Central memory CD8-positive, alpha-beta T cell (primary cell): Measurements from ENCODE around the gene PRMT2.

Experiments
- ATAC-seq: fragments of 150-1000 bp; cut with Tn5 transposase; replicated peaks from 2 replicates; pipeline ENCODE4 v1.10.0; 2022; ENCODE audit warnings: mild to moderate bottlenecking, moderate FRiP score, moderate number of reproducible peaks; ENCODE audit not compliant: poor library complexity, severe bottlenecking; ENCODE audit errors: extremely low read depth
- DNase-seq, 2 donors: peaks; one replicate each; pipeline ENCODE4 v3.0.0; 2021; ENCODE audit warnings: low spot score in 2 of 2
- H3K27ac Mint-ChIP-seq: one replicate; pipeline ENCODE4 v1.8.0; 2022; ENCODE audit warnings: low read depth, mild to moderate bottlenecking, moderate library complexity, mixed read lengths
- H3K27me3 Mint-ChIP-seq: one replicate; pipeline ENCODE4 v1.8.0; 2022; ENCODE audit warnings: mixed read lengths
- H3K36me3 Mint-ChIP-seq: one replicate; pipeline ENCODE4 v1.8.0; 2022; ENCODE audit warnings: mild to moderate bottlenecking, moderate library complexity, mixed read lengths; ENCODE audit not compliant: insufficient read depth
- H3K4me1 Mint-ChIP-seq: one replicate; pipeline ENCODE4 v1.8.0; 2022; ENCODE audit warnings: mixed read lengths
- H3K4me3 Mint-ChIP-seq: one replicate; pipeline ENCODE4 v1.8.0; 2022; ENCODE audit warnings: mild to moderate bottlenecking, moderate library complexity, mixed read lengths
- H3K9me3 Mint-ChIP-seq: one replicate; pipeline ENCODE4 v1.8.0; 2022; ENCODE audit warnings: mixed read lengths

Gene PRMT2

GRCh38 chr21:46655230-46655629 is 19.8 kb downstream of the PRMT2 start:
- DNase-seq, result no peak
- H3K27me3 Mint-ChIP-seq, result no peaks in the 10 kb centered on the region
- ATAC-seq, result no peak
- H3K9me3 Mint-ChIP-seq, result peaks cover 4% of the 10 kb centered on the region
- no peak overlapping the region for H3K27ac Mint-ChIP-seq
- peaks cover 52% of the 10 kb centered on the region for H3K36me3 Mint-ChIP-seq
- no peak overlapping the region for H3K4me3 Mint-ChIP-seq
- peaks cover 24% of the 10 kb centered on the region for H3K4me1 Mint-ChIP-seq

DNA sequence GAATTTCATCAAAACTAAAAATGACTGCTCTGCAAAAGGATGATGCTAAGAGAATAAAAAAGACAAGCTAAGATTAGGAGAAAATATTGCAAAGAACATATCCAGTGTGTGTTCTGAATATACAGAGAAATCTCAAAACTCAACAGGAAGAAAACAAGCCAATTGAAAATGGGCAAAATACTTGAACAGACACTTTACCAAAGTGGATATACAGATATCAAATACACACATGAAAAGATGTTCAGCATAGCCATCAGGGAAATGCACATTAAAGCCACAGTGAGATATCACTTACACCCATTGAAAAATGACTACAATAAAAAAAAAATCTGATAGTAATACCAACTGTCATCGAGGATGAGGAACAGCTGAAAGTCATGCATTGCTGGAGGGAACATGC is 21.3 kb downstream of the PRMT2 start:
- DNase-seq (no peak), ATAC-seq (no peak)
- Mint-ChIP-seq H3K36me3 (peaks cover 44% of the 10 kb centered on the region), H3K27ac (no peak overlapping the region), H3K4me3 (no peak overlapping the region), H3K27me3 (no peaks in the 10 kb centered on the region), H3K9me3 (peaks cover 4% of the 10 kb centered on the region), H3K4me1 (peaks cover 16% of the 10 kb centered on the region)

- DNase-seq (no peak), ATAC-seq (no peak)
- no peak overlapping the region for H3K4me3 Mint-ChIP-seq
- H3K27me3 Mint-ChIP-seq, result no peaks in the 10 kb centered on the region
- no peak overlapping the region for H3K27ac Mint-ChIP-seq
- H3K36me3 Mint-ChIP-seq, result peaks cover 25% of the 10 kb centered on the region
- peaks cover 14% of the 10 kb centered on the region for H3K4me1 Mint-ChIP-seq
- no peaks in the 10 kb centered on the region for H3K9me3 Mint-ChIP-seq
Measured at GRCh38 chr21:46660505-46660904, 25.0 kb downstream of the PRMT2 start.

GRCh38 chr21:46661211-46661625 is 25.7 kb downstream of the PRMT2 start:
- peak in 1 of 2 donors; percentile 14 for DNase-seq
- peaks cover 14% of the 10 kb centered on the region for H3K4me1 Mint-ChIP-seq
- H3K9me3 Mint-ChIP-seq, result no peaks in the 10 kb centered on the region
- peak overlapping the region; percentile 47 for H3K4me3 Mint-ChIP-seq
- no peak overlapping the region for H3K27ac Mint-ChIP-seq
- no peaks in the 10 kb centered on the region for H3K27me3 Mint-ChIP-seq
- H3K36me3 Mint-ChIP-seq, result peaks cover 24% of the 10 kb centered on the region
- peak; percentile 70 for ATAC-seq

DNA sequence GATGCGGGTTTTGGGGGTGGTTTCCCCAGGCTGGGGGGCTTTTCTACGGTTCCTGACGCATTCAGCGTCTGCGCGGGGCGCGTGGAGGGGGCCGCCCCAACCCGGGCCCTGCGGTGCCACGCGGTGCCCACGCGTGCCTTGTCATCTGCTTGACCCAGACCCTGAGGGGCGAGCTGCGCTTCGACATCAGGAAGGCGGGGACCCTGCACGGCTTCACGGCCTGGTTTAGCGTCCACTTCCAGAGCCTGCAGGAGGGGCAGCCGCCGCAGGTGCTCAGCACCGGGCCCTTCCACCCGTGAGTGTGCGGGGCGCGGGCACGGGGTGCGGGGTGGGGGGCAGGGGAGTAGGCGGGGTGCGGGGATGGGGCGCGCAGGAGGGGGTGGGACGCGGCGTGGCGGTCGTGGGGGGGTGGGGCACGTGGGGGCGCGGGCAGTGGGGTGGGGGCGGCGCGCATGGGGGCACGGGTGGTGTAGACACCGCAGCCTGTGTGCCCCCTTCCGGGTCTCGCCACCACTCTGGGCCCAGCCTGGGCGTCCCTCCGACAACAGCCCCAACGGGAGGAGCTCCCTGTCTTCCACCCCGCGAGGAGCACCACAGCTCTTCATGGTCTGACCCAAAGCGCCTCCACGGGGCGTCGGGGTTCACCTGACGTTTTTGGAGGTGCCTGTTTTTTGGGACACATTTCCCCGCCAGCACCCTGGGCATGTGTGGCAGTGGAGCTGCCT is 26.3 kb downstream of the PRMT2 start:
- Mint-ChIP-seq H3K4me3 (peak overlapping the region; percentile 47), H3K27ac (no peak overlapping the region), H3K36me3 (peaks cover 23% of the 10 kb centered on the region), H3K9me3 (no peaks in the 10 kb centered on the region), H3K27me3 (no peaks in the 10 kb centered on the region), H3K4me1 (peaks cover 14% of the 10 kb centered on the region)
- no peak for ATAC-seq
- no peak for DNase-seq

DNA sequence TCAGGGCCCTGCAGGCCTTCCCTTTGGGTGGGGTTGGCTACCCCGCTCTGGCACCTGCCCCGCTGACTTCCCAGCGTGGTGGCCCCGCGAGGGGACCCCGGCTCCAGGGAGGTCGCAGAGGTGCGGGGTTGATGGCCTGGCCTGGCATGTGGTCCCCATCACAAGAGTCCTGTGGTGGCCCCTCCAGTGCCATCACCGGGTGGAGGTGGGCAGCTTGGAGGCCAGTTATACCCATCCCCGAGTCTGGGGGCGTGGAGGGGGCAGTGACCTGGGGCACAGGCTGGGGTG is 26.8 kb downstream of the PRMT2 start:
- peaks cover 22% of the 10 kb centered on the region for H3K36me3 Mint-ChIP-seq
- H3K4me1 Mint-ChIP-seq, result peaks cover 14% of the 10 kb centered on the region
- no peak overlapping the region for H3K4me3 Mint-ChIP-seq
- DNase-seq (no peak), ATAC-seq (no peak)
- H3K27ac Mint-ChIP-seq, result no peak overlapping the region
- H3K9me3 Mint-ChIP-seq, result no peaks in the 10 kb centered on the region
- H3K27me3 Mint-ChIP-seq, result no peaks in the 10 kb centered on the region

DNA sequence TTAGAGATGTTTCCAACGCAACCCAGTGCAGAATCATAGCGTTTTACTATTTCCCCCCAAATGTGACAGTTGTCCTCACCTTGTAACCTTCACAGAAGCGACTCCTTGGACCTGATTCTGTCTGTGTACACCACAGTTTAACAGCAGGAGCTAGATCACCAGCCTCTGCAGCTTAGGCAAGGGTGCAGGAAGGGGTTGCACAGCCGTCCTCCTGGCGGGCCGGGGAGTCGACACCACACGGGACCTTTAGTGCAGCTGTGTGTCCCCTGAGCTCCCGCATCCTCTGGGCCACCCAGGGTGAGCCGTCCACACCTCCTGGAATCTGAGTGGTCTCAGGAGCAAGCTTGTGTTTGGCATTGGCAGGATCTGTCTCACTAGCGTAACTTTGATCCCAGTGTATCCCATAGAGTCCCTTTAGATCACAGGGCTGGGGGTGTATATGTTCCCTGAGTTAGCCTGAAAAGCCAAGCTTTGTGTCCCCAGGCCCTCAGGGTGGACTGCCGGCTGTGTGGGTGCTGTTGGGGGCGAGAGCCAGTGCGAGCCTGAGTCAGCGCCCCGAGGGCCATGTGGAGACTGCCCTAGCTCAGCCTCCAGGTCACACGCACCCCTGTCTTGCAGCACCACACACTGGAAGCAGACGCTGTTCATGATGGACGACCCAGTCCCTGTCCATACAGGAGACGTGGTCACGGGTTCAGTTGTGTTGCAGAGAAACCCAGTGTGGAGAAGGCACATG is 27.5 kb downstream of the PRMT2 start:
- H3K9me3 Mint-ChIP-seq, result no peaks in the 10 kb centered on the region
- H3K27me3 Mint-ChIP-seq, result no peaks in the 10 kb centered on the region
- H3K36me3 Mint-ChIP-seq, result peaks cover 19% of the 10 kb centered on the region
- ATAC-seq (no peak), DNase-seq (no peak)
- H3K27ac Mint-ChIP-seq, result no peak overlapping the region
- H3K4me1 Mint-ChIP-seq, result peaks cover 14% of the 10 kb centered on the region
- no peak overlapping the region for H3K4me3 Mint-ChIP-seq

- no peaks in the 10 kb centered on the region for H3K9me3 Mint-ChIP-seq
- H3K36me3 Mint-ChIP-seq, result peaks cover 15% of the 10 kb centered on the region
- H3K27ac Mint-ChIP-seq, result no peak overlapping the region
- ATAC-seq (no peak), DNase-seq (no peak)
- H3K4me1 Mint-ChIP-seq, result peaks cover 9% of the 10 kb centered on the region
- no peaks in the 10 kb centered on the region for H3K27me3 Mint-ChIP-seq
- no peak overlapping the region for H3K4me3 Mint-ChIP-seq
Measured at GRCh38 chr21:46663754-46664153, 28.3 kb downstream of the PRMT2 start.

DNA sequence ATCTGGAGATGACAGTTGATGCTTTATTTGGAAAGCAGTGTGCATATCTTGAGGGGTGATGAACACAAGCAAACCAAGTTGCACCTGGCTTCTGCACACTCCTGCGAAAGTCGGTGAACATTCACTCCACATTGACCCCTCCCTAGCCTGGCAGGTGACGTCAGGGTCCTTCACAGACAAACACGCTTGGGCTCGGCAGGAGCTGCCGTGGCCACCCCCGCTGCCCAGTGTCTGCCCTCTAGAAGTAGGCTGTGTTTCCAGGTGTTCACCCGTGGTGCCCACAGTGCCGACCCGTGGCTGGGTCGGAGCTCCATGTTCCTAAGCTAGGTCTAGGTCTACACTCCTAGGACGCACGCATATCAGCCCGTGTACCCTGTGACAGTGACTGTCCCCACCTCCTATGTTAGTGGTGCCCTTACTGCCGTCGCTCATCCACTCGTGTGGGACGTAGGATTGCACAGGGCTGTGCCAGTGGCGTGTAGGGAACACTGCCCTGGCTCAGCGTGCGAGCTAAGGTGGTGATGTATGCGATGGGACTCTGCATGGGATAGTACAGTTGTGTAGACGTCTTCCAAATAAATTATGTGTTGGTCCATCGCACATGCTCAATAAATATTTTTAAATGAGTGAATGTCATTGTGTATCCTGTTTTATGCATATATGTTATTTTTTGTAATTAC is 29.0 kb downstream of the PRMT2 start:
- no peaks in the 10 kb centered on the region for H3K9me3 Mint-ChIP-seq
- DNase-seq (no peak), ATAC-seq (no peak)
- peaks cover 2% of the 10 kb centered on the region for H3K27me3 Mint-ChIP-seq
- H3K4me3 Mint-ChIP-seq, result no peak overlapping the region
- no peak overlapping the region for H3K27ac Mint-ChIP-seq
- peaks cover 6% of the 10 kb centered on the region for H3K4me1 Mint-ChIP-seq
- peaks cover 12% of the 10 kb centered on the region for H3K36me3 Mint-ChIP-seq

DNA sequence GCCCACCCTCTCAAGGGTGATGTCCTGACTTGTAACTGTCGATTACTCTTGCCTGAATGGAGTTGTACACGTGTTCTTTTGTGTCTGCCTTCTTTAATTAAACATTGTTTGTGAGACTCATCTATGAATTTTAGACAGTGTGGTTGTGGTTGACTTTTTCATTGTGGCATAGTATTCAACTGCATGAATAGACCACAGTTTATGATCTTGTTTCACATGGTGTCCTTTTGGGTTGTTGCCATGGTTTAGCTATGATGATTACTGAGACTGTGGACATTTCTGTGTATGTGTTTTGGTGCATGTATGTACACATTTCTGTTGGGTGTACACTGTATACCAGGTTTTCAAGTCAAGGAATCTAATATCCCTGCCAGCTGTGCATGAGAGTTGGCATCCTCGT is 30.1 kb downstream of the PRMT2 start:
- Mint-ChIP-seq H3K27ac (peak overlapping the region; percentile 5), H3K27me3 (peaks cover 9% of the 10 kb centered on the region), H3K9me3 (no peaks in the 10 kb centered on the region), H3K4me1 (peaks cover 6% of the 10 kb centered on the region), H3K4me3 (no peak overlapping the region), H3K36me3 (peaks cover 12% of the 10 kb centered on the region)
- DNase-seq, result no peak
- no peak for ATAC-seq

GRCh38 chr21:46666941-46667740 is 31.7 kb downstream of the PRMT2 start:
- no peak for DNase-seq
- no peak for ATAC-seq

DNA sequence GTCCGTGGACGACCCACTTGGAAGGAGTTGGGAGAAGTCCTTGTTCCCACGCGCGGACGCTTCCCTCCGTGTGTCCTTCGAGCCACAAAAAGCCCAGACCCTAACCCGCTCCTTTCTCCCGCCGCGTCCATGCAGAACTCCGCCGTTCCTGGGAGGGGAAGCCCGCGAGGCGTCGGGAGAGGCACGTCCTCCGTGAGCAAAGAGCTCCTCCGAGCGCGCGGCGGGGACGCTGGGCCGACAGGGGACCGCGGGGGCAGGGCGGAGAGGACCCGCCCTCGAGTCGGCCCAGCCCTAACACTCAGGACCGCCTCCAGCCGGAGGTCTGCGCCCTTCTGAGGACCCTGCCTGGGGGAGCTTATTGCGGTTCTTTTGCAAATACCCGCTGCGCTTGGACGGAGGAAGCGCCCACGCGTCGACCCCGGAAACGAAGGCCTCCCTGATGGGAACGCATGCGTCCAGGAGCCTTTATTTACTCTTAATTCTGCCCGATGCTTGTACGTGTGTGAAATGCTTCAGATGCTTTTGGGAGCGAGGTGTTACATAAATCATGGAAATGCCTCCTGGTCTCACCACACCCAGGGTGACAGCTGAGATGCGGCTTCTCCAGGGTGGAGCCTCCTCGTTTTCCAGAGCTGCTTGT is 32.4 kb downstream of the PRMT2 start:
- peaks cover 12% of the 10 kb centered on the region for H3K36me3 Mint-ChIP-seq
- H3K27me3 Mint-ChIP-seq, result peaks cover 9% of the 10 kb centered on the region
- no peak for ATAC-seq
- H3K4me1 Mint-ChIP-seq, result no peaks in the 10 kb centered on the region
- H3K9me3 Mint-ChIP-seq, result no peaks in the 10 kb centered on the region
- peak overlapping the region; percentile 70 for H3K4me3 Mint-ChIP-seq
- H3K27ac Mint-ChIP-seq, result no peak overlapping the region
- DNase-seq, result no peak

More at GRCh38 chr21:46666941-46667740, 31.7 kb downstream of the PRMT2 start:
- no peak overlapping the region for H3K27ac Mint-ChIP-seq
- H3K9me3 Mint-ChIP-seq, result no peaks in the 10 kb centered on the region
- H3K4me3 Mint-ChIP-seq, result peak overlapping the region; percentile 70
- no peaks in the 10 kb centered on the region for H3K4me1 Mint-ChIP-seq
- H3K27me3 Mint-ChIP-seq, result peaks cover 9% of the 10 kb centered on the region
- H3K36me3 Mint-ChIP-seq, result peaks cover 12% of the 10 kb centered on the region
